Measurements from ENCODE around the gene ARL3.

- TF ChIP-seq POLR2AphosphoS5 (IDR thresholded peaks at IDR 0.05) (peak; percentile 65), POLR2A (IDR thresholded peaks at IDR 0.05) (no peak), CTCF (IDR thresholded peaks at IDR 0.05) (no peak)
Observed at GRCh38 chr10:102645388-102645740, 68.8 kb downstream of the ARL3 start.

Measured in gastroesophageal sphincter (tissue), 3 donors.